Measurements from ENCODE around the gene CRY2. TPM values are rescaled to one million over a fixed set of nuclear protein-coding genes. Genes with fewer than 3 reads are reported as not detected.

The CRY2 gene
- polyA plus RNA-seq, 1 of the 3 experiments (the other 2 are of a cell fraction): 6.7 TPM

DNA sequence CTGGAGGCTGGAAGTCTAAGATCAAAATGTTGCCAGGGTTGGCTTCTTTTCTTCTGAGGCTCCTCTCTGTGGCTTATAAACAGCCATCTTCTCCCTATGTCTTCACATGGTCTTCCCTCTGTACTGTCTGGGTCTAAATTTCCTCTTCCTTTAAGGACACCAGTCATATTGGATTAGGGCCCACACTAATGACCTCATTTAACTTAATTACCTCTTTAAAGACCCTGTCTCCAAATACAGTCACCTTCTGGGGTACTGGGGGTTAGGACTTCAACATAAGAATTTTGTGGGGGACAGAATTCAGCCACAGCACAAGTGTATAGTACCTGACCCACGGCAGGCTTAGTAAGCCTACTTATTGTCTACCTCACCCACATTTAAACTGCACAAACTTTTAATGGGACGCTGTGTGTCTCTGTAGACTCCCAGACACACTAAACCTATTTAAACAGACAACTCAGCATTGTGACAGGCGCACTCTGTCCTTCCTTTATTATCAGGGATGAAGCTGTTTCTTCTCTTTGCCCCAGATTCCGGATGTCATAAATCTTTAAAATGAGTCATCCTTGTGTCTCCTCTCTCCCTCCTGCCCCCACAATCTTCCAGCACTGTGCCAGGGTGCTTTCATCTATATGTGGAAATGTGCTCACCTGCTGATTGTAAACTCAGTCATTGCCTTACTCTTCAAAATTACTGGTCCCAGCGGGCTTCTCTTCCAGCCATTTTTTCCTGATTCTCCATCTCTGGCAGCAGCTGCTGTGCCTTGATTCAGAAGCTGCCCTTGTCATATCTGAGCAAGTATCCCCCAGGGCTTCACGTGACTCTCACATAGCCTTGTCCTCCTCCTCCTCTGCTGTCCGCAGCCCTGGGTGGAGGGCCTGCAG, 32.8 kb downstream of the CRY2 start:
- Histone ChIP-seq H3K9me2 (no peaks in the 10 kb centered on the region), H3K4me2 (peak overlapping the region; percentile 31; the same call in 1 of the 2 replicates), H3F3A (replicated peaks; ENCODE audit: insufficient read depth) (peaks cover 12% of the 10 kb centered on the region), H3K79me2 (ENCODE audit: insufficient read depth) (no peaks in the 10 kb centered on the region), H3K9ac (no peak overlapping the region), H3K27me3 (ENCODE audit: insufficient read depth) (no peaks in the 10 kb centered on the region), H3K4me1 (ENCODE audit: control insufficient read depth in 1 of 2, insufficient read depth in 2 of 2, low read depth in 1 of 2, low read length in 1 of 2) (peaks cover 24 to 47% of the 10 kb centered on the region in 2 experiments), H3K4me3 (ENCODE audit: low read depth in 2 of 2, low read length in 1 of 2) (no peak overlapping the region), H2AFZ (ENCODE audit: low read depth) (no peak overlapping the region), H4K20me1 (ENCODE audit: insufficient read depth) (peaks cover 23% of the 10 kb centered on the region), H3K36me3 (replicated peaks in 1 of 2; ENCODE audit: control insufficient read depth in 1 of 2, insufficient read depth in 2 of 2, low read length in 1 of 2) (peaks cover 11 to 31% of the 10 kb centered on the region in 2 experiments), H3K9me3 (no peaks in the 10 kb centered on the region), H3K27ac (ENCODE audit: low read depth in 2 of 2, low read length in 1 of 2) (peak overlapping the region; percentile 74 to 97)
- 12% methylated on average over 7 of the region's 7 CpGs for WGBS (ENCODE audit: low lambda C conversion rate)
- ChIA-PET CTCF (interaction anchor here (0.9 to 3.0 kb wide), 11 partner anchors 8 to 126 kb away, joined by 3 to 20 read pairs (median 5); no protein-coding TSS in a partner anchor), POLR2A (interaction anchor here (1.5 to 1.8 kb wide), 2 partner anchors 17 to 29 kb away, joined by 4 to 5 read pairs; no protein-coding TSS in a partner anchor)
- no peak for DNase-seq
- TF ChIP-seq FOXM1 (IDR thresholded peaks at IDR 0.05; ENCODE audit: low read depth) (no peak), MXI1 (IDR thresholded peaks at IDR 0.05; ENCODE audit: low read depth, low read length) (no peak), RXRA (IDR thresholded peaks at IDR 0.05; ENCODE audit: borderline replicate concordance, low read depth) (no peak; the same call in 1 of the 2 replicates), RCOR1 (IDR thresholded peaks at IDR 0.05; ENCODE audit: low read length) (no peak), ZBTB33 (IDR thresholded peaks at IDR 0.05; ENCODE audit: borderline replicate concordance, low read depth) (no peak), NFIC (IDR thresholded peaks at IDR 0.05; ENCODE audit: borderline replicate concordance) (peak; percentile 38; the same call in 1 of the 2 replicates), NRF1 (IDR thresholded peaks at IDR 0.05; ENCODE audit: low read depth, low read length) (no peak), ELF1 (IDR thresholded peaks at IDR 0.05) (0 out of 2 replicates have a peak, but pooled peaks have one; percentile 33), YY1 (IDR thresholded peaks at IDR 0.05; ENCODE audit: low read depth) (no peak), PBX3 (IDR thresholded peaks at IDR 0.05) (peak; percentile 94), EZH2phosphoT487 (IDR thresholded peaks at IDR 0.05; ENCODE audit: borderline replicate concordance, low read depth) (no peak), TAF1 (IDR thresholded peaks at IDR 0.05; ENCODE audit: borderline replicate concordance, low read depth, low read length) (no peak), IRF3 (IDR thresholded peaks at IDR 0.05; ENCODE audit: low read depth, low read length) (no peak), GABPA (IDR thresholded peaks at IDR 0.05; ENCODE audit: low read depth) (no peak), FOSL2 (IDR thresholded peaks at IDR 0.05; ENCODE audit: borderline replicate concordance, low read depth) (peak; percentile 83; the same call in 1 of the 2 replicates), RAD21 (IDR thresholded peaks at IDR 0.05; ENCODE audit: low read length) (0 out of 2 replicates have a peak, but pooled peaks have one; percentile 4), RFX5 (IDR thresholded peaks at IDR 0.05; ENCODE audit: low read length) (no peak)
- TF ChIP-seq, protein P1, sequence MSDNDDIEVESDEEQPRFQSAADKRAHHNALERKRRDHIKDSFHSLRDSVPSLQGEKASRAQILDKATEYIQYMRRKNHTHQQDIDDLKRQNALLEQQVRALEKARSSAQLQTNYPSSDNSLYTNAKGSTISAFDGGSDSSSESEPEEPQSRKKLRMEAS (IDR thresholded peaks at IDR 0.05; ENCODE audit: low read depth): peak; percentile 59; the same call in 1 of the 2 replicates
- TF ChIP-seq, protein P2, sequence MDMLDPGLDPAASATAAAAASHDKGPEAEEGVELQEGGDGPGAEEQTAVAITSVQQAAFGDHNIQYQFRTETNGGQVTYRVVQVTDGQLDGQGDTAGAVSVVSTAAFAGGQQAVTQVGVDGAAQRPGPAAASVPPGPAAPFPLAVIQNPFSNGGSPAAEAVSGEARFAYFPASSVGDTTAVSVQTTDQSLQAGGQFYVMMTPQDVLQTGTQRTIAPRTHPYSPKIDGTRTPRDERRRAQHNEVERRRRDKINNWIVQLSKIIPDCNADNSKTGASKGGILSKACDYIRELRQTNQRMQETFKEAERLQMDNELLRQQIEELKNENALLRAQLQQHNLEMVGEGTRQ (IDR thresholded peaks at IDR 0.05; ENCODE audit: borderline replicate concordance, low read depth, low read length): no peak
- TF ChIP-seq, protein P3, sequence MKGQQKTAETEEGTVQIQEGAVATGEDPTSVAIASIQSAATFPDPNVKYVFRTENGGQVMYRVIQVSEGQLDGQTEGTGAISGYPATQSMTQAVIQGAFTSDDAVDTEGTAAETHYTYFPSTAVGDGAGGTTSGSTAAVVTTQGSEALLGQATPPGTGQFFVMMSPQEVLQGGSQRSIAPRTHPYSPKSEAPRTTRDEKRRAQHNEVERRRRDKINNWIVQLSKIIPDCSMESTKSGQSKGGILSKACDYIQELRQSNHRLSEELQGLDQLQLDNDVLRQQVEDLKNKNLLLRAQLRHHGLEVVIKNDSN (IDR thresholded peaks at IDR 0.05; ENCODE audit: borderline replicate concordance, low read depth): peak; percentile 68; the same call in 1 of the 2 replicates
- TF ChIP-seq, protein P4, sequence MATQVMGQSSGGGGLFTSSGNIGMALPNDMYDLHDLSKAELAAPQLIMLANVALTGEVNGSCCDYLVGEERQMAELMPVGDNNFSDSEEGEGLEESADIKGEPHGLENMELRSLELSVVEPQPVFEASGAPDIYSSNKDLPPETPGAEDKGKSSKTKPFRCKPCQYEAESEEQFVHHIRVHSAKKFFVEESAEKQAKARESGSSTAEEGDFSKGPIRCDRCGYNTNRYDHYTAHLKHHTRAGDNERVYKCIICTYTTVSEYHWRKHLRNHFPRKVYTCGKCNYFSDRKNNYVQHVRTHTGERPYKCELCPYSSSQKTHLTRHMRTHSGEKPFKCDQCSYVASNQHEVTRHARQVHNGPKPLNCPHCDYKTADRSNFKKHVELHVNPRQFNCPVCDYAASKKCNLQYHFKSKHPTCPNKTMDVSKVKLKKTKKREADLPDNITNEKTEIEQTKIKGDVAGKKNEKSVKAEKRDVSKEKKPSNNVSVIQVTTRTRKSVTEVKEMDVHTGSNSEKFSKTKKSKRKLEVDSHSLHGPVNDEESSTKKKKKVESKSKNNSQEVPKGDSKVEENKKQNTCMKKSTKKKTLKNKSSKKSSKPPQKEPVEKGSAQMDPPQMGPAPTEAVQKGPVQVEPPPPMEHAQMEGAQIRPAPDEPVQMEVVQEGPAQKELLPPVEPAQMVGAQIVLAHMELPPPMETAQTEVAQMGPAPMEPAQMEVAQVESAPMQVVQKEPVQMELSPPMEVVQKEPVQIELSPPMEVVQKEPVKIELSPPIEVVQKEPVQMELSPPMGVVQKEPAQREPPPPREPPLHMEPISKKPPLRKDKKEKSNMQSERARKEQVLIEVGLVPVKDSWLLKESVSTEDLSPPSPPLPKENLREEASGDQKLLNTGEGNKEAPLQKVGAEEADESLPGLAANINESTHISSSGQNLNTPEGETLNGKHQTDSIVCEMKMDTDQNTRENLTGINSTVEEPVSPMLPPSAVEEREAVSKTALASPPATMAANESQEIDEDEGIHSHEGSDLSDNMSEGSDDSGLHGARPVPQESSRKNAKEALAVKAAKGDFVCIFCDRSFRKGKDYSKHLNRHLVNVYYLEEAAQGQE (IDR thresholded peaks at IDR 0.05; ENCODE audit: low read depth, low read length): 0 out of 2 replicates have a peak, but pooled peaks have one; percentile 35
